AG04450 (cell line): ENCODE results near the gene KIAA0825. TPM values are rescaled to one million over a fixed set of nuclear protein-coding genes. Genes with fewer than 3 reads are reported as not detected.

ENCODE experiments used
- CTCF ChIA-PET: fragments of 300-600, 350-600 bp; formaldehyde crosslinking; extraction: SDS; loops from one replicate; lab custom pipeline; 2022; ENCODE audit warnings: antibody characterized with exemption, inconsistent platforms; lab: Charles Lee
- POLR2A ChIA-PET: fragments of 350-600 bp; formaldehyde crosslinking; extraction: SDS; loops from one replicate; lab custom pipeline; 2021; ENCODE audit warnings: antibody characterized with exemption, inconsistent platforms; lab: Yijun Ruan, JAX
- DNase-seq: peaks from one replicate; pipeline ENCODE4 v3.0.0-alpha.2; 2011; ENCODE audit warnings: low read depth, low spot score
- H3K27ac ChIP-seq: one replicate; pipeline ENCODE4 v1.5.1; 2012; ENCODE audit warnings: low read depth, low read length, control low read depth
- H3K27me3 ChIP-seq: one replicate; pipeline ENCODE4 v1.6.0; 2012; ENCODE audit warnings: low read length; ENCODE audit not compliant: control insufficient read depth, insufficient read depth
- H3K4me3 ChIP-seq: 2 replicates; pipeline ENCODE4 v1.5.1; 2011; ENCODE audit warnings: mild to moderate bottlenecking, low read depth, low read length, control low read depth
- H3K9me3 ChIP-seq: 2 replicates; pipeline ENCODE4 v1.5.1; 2012; ENCODE audit warnings: low read length; ENCODE audit not compliant: control insufficient read depth, insufficient read depth
- polyA plus RNA-seq: library from polyadenylated mRNA; depleted of rRNA; stranded (reverse); fragments of >200 nt; gene quantifications from 2 replicates; pipeline ENCODE4 v1.2.3, GENCODE V29; 2011
- TF ChIP-seq, protein P1 (sequence below): IDR thresholded peaks from 2 replicates; pipeline ENCODE4 v1.5.1; 2011; ENCODE audit warnings: low read depth, low read length, control low read depth, inconsistent platforms

The KIAA0825 gene
- polyA plus RNA-seq, 1 experiment, result 2.1 TPM

GRCh38 chr5:94403483-94403882 is 214.9 kb downstream of the KIAA0825 start:
- Histone ChIP-seq H3K4me3 (no peak overlapping the region), H3K27me3 (no peaks in the 10 kb centered on the region), H3K27ac (no peak overlapping the region), H3K9me3 (no peaks in the 10 kb centered on the region)
- ChIA-PET CTCF (no interaction called here), POLR2A (no interaction called here)
- no peak for DNase-seq
- TF ChIP-seq, protein P1, sequence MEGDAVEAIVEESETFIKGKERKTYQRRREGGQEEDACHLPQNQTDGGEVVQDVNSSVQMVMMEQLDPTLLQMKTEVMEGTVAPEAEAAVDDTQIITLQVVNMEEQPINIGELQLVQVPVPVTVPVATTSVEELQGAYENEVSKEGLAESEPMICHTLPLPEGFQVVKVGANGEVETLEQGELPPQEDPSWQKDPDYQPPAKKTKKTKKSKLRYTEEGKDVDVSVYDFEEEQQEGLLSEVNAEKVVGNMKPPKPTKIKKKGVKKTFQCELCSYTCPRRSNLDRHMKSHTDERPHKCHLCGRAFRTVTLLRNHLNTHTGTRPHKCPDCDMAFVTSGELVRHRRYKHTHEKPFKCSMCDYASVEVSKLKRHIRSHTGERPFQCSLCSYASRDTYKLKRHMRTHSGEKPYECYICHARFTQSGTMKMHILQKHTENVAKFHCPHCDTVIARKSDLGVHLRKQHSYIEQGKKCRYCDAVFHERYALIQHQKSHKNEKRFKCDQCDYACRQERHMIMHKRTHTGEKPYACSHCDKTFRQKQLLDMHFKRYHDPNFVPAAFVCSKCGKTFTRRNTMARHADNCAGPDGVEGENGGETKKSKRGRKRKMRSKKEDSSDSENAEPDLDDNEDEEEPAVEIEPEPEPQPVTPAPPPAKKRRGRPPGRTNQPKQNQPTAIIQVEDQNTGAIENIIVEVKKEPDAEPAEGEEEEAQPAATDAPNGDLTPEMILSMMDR, result no peak

- TF ChIP-seq, protein P1, result no peak
- Histone ChIP-seq H3K4me3 (no peak overlapping the region), H3K27ac (no peak overlapping the region), H3K9me3 (no peaks in the 10 kb centered on the region), H3K27me3 (no peaks in the 10 kb centered on the region)
- ChIA-PET CTCF (no interaction called here), POLR2A (no interaction called here)
- no peak for DNase-seq
These were observed 216.3 kb downstream of the KIAA0825 start for GRCh38 chr5:94402096-94402495.

GRCh38 chr5:94397508-94397907 is 220.9 kb downstream of the KIAA0825 start:
- TF ChIP-seq, protein P1, result no peak
- POLR2A ChIA-PET, result no interaction called here

GRCh38 chr5:94396687-94397086 is 221.7 kb downstream of the KIAA0825 start:
- POLR2A ChIA-PET, result no interaction called here
- H3K4me3 ChIP-seq, result no peak overlapping the region
- TF ChIP-seq, protein P1, result no peak
- H3K9me3 ChIP-seq, result no peaks in the 10 kb centered on the region
- no peaks in the 10 kb centered on the region for H3K27me3 ChIP-seq
- DNase-seq, result no peak
- H3K27ac ChIP-seq, result no peak overlapping the region
- CTCF ChIA-PET, result interaction anchor here (2.0 kb wide), 1 partner anchor 341 kb away, joined by 4 read pairs; no protein-coding TSS in a partner anchor

More at GRCh38 chr5:94397508-94397907, 220.9 kb downstream of the KIAA0825 start:
- no peak overlapping the region for H3K4me3 ChIP-seq
- CTCF ChIA-PET, result interaction anchor here (0.8 to 2.0 kb wide), 2 partner anchors 12 to 340 kb away, joined by 4 to 5 read pairs; no protein-coding TSS in a partner anchor
- no peaks in the 10 kb centered on the region for H3K9me3 ChIP-seq
- H3K27ac ChIP-seq, result no peak overlapping the region
- H3K27me3 ChIP-seq, result no peaks in the 10 kb centered on the region
- no peak for DNase-seq

- Histone ChIP-seq H3K27me3 (no peaks in the 10 kb centered on the region), H3K9me3 (no peaks in the 10 kb centered on the region), H3K27ac (no peak overlapping the region), H3K4me3 (no peak overlapping the region)
- TF ChIP-seq, protein P1, result no peak
- POLR2A ChIA-PET, result no interaction called here
- no peak for DNase-seq
- CTCF ChIA-PET, result interaction anchor here (0.7 to 1.2 kb wide), 2 partner anchors 10 to 32 kb away, joined by 3 read pairs; no protein-coding TSS in a partner anchor
These were observed 222.9 kb downstream of the KIAA0825 start for GRCh38 chr5:94395468-94395867.
